ENCODE results near the gene METTL1. TPM values are rescaled to one million over a fixed set of nuclear protein-coding genes. Genes with fewer than 3 reads are reported as not detected.

METTL1 gene
- total RNA-seq, 2 donors from 2014 or later = 1.5 to 8.5 TPM

- H3K9me3 ChIP-seq = no peaks in the 10 kb centered on the region
- peaks cover 16% of the 10 kb centered on the region for H3K36me3 ChIP-seq
- DNase-seq (ENCODE audit: low spot score) = no peak
- H3K27me3 ChIP-seq = peaks cover 0 to 4% of the 10 kb centered on the region in 2 donors
- H3K4me3 ChIP-seq = no peak overlapping the region
- no peak for TF ChIP-seq CTCF (IDR thresholded peaks at IDR 0.05)
- H3K27ac ChIP-seq = no peak overlapping the region
- H3K4me1 ChIP-seq = peaks cover 0 to 40% of the 10 kb centered on the region in 2 donors
Measured at GRCh38 chr12:57770734-57771133, 1.2 kb downstream of the METTL1 start.

GRCh38 chr12:57769594-57769993, 2.3 kb downstream of the METTL1 start:
- Histone ChIP-seq H3K27ac (no peak overlapping the region), H3K36me3 (peaks cover 16% of the 10 kb centered on the region), H3K4me3 (no peak overlapping the region), H3K4me1 (peaks cover 0 to 51% of the 10 kb centered on the region in 2 donors), H3K27me3 (peaks cover 0 to 15% of the 10 kb centered on the region in 2 donors), H3K9me3 (no peaks in the 10 kb centered on the region)
- TF ChIP-seq CTCF (IDR thresholded peaks at IDR 0.05) = no peak
- DNase-seq (ENCODE audit: low spot score) = no peak

GRCh38 chr12:57767876-57768275, 4.0 kb downstream of the METTL1 start:
- Histone ChIP-seq H3K27me3 (peaks cover 0 to 16% of the 10 kb centered on the region in 2 donors), H3K36me3 (peaks cover 16% of the 10 kb centered on the region), H3K27ac (no peak overlapping the region), H3K4me1 (peaks cover 0 to 46% of the 10 kb centered on the region in 2 donors), H3K4me3 (no peak overlapping the region), H3K9me3 (no peaks in the 10 kb centered on the region)
- DNase-seq (ENCODE audit: low spot score) = no peak
- TF ChIP-seq CTCF (IDR thresholded peaks at IDR 0.05) = no peak

- H3K4me1 ChIP-seq = peaks cover 0 to 42% of the 10 kb centered on the region in 2 donors
- H3K4me3 ChIP-seq = no peak overlapping the region
- no peak overlapping the region for H3K27ac ChIP-seq
- peaks cover 16% of the 10 kb centered on the region for H3K36me3 ChIP-seq
- H3K9me3 ChIP-seq = no peaks in the 10 kb centered on the region
- no peak for TF ChIP-seq CTCF (IDR thresholded peaks at IDR 0.05)
- peaks cover 0 to 16% of the 10 kb centered on the region in 2 donors for H3K27me3 ChIP-seq
- DNase-seq (ENCODE audit: low spot score) = no peak
Measured at GRCh38 chr12:57767305-57767698, 4.6 kb downstream of the METTL1 start.

GRCh38 chr12:57766464-57767304, 5.2 kb downstream of the METTL1 start, which contains the start of gene CYP27B1:
CYP27B1 (minus strand) TSS chr12:57767078; CDS start chr12:57767041, 37 bp downstream.
- Histone ChIP-seq H3K9me3 (no peaks in the 10 kb centered on the region), H3K36me3 (peaks cover 16% of the 10 kb centered on the region), H3K4me1 (peaks cover 0 to 40% of the 10 kb centered on the region in 2 donors), H3K27me3 (peaks cover 0 to 16% of the 10 kb centered on the region in 2 donors), H3K27ac (no peak within 1 kb of the TSS), H3K4me3 (peak within 1 kb of the TSS; percentile 10 to 48)
- no peak for DNase-seq (ENCODE audit: low spot score)
- TF ChIP-seq CTCF (IDR thresholded peaks at IDR 0.05) = no peak
